RKO (cell line): ENCODE data around the gene CNNM2.
"Not testable (repeated sequence)": the region's sequence is repeated elsewhere in the genome, so short reads cannot be mapped to it uniquely, and the experiment has no call there.

ENCODE experiments used
- DNase-seq: peaks from one replicate; pipeline ENCODE4 v3.0.0-alpha.2; 2016; ENCODE audit warnings: low spot score

CNNM2 gene

DNA sequence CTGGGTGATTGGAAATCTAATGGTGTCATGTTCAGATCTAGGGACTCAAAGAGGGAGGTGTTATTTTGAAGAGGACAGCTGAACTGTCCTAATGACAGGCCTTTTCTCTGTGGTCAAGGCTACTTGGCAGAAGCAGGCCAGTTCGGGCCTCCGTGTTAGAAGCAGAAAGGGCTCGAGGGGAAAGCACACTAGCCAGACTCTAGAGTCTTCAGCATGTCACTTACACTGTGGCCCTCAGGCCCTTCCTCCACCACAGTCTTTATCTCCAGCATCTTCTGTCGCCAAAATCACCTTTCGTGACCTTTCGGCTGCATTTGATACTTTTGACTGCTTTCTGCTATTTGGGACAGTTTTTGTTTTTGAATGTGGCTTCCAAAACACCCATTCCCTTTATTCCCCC, 123.3 kb downstream of the CNNM2 start:
- no peak for DNase-seq

DNA sequence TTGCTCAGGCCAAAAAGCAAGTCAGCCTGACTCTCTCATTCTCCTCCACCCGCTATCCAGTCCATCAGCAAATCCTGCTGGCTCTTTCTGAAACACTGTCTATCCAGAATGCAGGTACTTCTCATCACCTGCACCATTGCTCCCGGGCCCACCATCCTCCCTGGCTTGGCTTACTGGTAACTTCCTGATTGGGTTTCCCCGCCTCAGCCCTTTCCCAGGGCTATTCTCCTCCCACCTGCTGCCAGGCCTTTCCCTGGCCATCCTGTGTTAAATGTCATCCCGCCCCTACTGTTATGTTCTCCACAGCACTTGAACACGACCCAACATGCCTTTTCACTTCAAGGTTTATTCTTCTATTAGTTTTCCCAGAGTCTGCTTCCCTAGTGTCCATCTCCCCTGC, 124.0 kb downstream of the CNNM2 start:
- DNase-seq, result no peak

GRCh38 chr10:103042908-103043307, 124.8 kb downstream of the CNNM2 start:
- DNase-seq, result no peak

DNA sequence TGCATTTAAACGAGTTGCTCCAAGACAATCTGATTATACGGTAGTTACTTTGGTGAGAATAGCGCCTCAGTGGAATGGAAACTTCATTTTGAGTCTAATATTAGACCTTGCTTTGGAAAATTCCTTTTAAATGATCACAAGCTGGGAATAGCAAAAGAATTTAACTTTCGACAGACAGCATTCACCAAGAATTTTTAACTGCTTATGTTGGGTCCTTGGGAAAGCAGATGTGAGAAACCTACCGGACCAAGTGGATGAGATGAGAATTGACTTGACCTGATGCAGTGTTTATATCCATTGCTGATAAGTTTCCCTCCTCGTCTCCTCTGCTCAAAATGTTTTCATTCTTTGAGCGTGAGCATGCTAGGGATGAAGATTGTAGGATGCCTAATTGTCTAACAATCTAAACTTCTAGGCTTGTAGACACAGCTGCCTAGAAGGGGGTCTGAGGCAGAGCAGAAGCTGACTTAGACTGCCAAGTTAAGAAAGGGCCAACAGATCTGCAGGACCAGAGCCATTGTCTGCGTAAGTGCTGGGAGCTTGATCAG, 126.9 kb downstream of the CNNM2 start:
- no peak for DNase-seq

DNA sequence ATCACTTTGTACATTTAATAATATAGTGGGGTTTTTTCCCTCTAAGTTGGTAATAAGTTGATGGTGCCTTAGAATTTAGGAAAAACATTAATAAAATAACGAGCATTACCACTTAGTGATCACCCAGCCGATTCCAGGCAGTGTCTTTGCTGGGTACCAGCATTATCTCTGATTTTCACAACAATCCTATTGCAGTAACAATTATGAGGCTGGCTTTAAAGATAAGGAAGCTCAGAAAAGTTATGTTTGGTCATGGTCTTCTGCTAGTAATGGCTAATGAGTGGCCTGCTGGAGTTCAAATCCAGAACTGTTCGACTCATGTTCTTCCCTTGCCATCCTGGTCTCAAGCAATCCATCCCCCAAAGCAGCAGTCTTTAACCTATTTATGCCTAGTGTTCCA, 127.9 kb downstream of the CNNM2 start:
- DNase-seq, result no peak

GRCh38 chr10:103047381-103047780, 129.3 kb downstream of the CNNM2 start:
- no peak for DNase-seq

DNA sequence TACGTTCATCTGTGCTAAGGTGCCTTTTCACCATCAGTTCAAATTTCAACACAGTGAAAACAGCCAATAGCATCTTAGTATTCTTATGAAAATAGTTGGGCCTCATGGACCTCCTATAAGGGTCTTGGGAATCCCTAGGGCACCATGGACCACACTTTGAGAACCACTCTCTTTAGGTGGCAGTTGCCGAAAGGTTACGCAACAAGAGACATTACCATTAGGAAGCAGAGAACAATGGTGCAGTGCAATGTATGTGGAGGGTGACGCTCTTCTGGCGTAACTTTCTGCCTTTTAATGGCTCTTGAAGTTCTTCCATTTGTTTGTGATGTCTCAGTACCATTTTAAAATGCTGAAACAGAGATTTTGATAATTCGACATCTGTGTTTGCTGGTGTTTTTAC, 131.1 kb downstream of the CNNM2 start:
- no peak for DNase-seq

GRCh38 chr10:103053659-103054581, 135.8 kb downstream of the CNNM2 start:
- DNase-seq, result peak; percentile 30

DNA sequence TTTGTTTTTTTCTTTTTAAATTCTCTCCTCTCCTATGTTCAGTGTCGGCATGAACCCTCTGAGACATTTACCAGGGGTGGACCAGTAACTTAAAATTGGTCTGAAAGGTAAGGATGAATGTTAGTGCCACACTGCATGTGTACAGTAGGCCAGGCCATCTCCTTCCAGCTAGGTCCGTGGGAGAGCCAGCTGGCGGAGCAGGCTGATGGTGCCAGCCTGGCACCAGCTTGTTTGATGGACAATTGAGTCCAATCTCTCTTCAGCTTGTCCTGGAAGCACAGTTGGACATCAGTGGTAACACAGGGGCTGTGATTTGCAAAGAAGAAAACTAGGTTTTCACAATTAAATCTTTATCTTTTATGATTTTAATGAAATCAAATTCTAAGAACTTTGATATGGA, 136.5 kb downstream of the CNNM2 start:
- no peak for DNase-seq

DNA sequence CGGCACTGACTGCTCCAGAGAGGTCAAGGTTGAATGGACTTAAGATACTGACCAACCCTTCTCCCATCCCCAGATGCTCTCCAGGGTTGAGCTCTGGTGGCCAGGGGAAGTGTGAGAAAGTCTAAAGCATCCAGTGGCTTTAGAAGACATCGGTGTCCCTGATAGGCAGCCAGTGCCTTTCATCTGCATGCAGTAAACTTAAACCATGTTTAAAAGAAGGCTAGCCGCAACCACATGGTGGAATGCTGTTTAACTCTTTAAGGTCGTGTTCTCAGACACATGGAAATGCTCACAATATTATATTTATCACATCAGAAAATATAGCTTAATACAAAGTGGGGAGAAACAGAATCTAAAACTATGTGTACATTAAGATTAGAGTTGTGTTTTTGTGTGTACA, 137.0 kb downstream of the CNNM2 start:
- no peak for DNase-seq

- DNase-seq, result no peak
Observed at GRCh38 chr10:103058034-103058433, 139.9 kb downstream of the CNNM2 start.

- DNase-seq, result no peak
Observed at GRCh38 chr10:103060575-103060974, 142.5 kb downstream of the CNNM2 start.

GRCh38 chr10:103062854-103063590, 144.9 kb downstream of the CNNM2 start:
- peak; percentile 23 for DNase-seq

DNA sequence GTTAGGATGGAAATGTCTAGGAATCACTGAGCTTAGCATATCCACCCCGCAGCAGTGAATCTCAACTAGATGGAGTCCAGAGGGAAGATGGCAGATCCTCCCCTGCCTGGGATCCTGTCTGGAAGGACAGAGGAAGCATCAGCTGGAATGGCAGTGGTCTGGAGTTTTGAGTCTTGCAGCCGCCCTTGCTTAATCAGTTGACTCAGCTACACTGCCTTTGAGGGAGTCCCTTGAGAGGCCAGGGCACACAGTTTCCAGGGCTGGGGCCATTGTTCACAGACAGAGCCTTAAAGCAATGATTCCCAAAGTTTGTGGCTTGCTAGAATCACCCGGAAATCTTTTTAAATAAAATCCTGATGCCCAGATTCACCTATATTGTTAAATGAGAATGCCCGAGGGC, 146.9 kb downstream of the CNNM2 start:
- no peak for DNase-seq

DNA sequence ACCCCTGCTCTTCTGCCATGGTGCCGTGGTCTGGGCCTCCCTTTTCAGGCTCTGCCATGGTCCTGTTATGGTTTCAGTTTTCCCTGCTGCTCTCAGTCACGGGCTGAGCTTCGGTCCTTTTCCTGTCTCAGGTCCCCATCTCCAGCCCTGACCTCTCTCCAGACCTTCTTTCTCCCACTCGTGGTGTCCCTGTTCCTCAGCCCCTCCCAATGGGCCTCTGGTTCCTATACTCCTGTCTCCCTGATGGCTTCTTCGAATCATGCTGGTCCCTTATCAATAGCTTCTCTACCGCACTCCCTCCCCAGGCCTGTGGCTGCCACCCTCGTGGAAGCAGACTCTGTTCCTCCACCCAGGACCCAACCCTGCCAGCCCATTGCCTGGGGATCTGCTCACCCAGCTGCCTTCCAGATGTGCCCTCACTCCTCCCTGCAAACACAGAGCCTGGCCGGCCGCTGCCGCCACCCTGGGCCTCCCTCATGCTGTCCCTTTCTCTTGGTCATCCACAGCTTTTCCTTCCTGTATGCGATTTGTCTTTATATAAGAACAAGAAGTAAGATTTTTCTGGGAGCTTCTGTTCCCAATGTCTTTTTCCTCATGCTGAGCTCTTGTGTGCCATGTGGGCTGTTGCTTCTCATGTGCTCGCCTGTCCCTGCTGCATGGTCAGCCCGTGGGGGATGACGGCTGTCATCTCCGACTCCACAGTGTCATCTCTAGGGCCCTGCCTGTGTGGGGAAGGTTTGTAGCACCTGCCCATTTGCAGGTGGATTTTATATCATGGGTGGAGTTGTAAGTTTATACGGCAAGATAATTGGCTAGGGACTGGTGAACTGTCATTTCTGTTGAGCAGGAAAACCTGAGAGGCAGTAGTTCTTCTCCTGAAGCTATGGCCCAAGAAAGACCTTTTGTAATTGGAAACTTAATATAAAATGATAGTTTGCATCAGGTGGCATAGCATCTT, 148.3 kb downstream of the CNNM2 start:
- DNase-seq, result no peak

GRCh38 chr10:103067099-103067477, 149.0 kb downstream of the CNNM2 start:
- not testable (repeated sequence) for DNase-seq

DNA sequence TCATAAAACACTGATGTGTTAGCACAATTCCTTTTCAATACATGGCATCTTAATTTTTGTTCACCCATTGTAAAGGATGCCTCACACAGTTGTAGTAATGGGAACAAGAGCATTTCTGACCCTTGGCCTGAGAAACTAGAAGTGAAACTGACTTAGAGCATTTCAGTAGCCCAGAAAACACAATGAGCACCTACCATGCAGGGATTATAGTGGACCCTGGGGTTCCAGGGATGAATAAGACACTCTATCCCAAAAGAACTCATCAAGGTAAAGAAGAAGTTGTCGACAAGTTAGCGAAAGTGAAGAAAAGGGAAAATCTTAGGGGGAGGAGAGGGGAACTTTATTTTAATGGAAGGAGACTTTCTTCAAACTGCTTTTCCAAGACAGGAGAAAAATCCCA, 149.4 kb downstream of the CNNM2 start:
- DNase-seq, result no peak

DNA sequence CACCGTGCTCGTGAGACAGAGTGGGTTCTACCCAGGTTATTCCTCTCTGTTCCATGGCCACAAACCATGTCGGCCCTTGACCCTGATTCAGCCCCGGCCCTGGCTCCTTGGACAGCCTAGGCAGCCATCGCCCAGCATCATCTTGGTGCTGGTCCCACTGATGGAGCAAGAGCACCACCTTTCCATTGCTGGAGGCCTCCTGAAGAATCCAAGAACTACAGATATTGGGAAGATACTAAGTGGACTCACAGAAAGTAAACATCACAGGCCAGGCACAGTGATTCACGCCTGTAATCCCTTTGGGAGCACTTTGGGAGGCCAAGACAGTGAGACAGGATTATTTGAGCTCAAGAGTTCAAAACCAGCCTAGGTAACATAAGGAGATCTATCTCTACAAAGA, 149.9 kb downstream of the CNNM2 start:
- no peak for DNase-seq

DNA sequence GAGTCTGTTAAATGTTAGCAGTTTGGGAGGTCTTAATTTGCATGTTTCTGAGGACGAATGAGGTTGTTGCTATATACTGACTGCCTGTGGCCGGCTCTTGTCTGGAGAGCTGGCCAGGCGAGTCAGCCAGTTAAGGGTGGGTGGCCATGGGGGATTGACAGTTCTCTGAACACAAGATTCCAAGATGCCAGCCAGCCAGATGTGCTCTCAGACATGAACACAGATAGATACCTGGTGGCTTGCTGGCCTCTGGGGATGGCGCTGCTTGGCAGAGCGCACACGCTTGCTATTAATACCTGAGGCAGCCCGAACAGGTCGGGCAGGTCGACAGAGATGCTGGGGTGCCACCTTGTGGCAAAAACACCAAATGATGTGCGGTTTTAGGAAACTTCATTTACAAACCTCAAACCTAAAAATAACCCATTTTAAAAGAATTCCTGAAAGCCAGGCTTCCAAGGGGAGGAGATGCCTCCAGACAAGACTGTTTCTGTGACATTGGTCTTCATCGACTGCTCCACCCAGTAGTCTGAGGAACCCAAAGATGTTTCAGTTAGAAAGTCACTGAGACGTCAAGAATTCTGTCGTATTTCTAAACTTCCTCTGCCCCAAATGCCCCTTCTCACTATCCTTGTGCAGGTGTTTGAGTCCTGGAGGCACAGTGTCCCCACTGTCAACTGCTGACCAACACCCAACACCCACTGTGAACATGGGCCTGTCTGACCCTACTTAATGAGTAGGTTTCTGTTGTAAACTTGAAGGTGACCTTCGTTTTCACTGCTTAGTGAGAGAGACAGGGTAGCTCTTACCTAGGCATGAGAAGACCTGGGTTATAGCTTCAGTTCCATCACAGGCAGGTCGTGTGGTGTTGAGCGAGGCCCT, 151.6 kb downstream of the CNNM2 start:
- peak; percentile 35 for DNase-seq

GRCh38 chr10:103072276-103072675, 154.2 kb downstream of the CNNM2 start:
- no peak for DNase-seq

DNA sequence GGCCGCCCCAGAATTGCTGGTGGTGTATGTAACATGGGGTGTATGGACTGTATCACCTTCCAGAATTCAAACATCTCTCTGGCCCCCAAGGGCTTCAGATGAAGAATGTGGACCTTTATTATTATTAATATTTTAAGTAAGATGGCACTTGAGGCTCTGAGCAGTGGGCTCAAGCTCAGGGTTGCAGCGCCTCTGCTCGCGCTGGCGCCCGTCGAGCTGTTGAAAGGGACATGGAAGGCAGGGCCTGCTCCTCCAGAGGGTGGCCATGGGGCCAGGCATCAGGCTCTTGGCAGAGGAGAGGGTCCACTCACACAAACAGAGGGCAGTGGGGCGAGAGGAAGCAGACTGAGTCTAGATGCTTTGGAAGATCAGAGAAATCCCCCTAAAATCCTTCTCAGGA, 154.8 kb downstream of the CNNM2 start:
- DNase-seq, result no peak
